EH (cell line): ENCODE results near the gene TLR9.

Source experiments
- DNase-seq: peaks from one replicate; pipeline ENCODE4 v3.0.0-alpha.2; 2015; ENCODE audit warnings: low read depth

The TLR9 gene

DNA sequence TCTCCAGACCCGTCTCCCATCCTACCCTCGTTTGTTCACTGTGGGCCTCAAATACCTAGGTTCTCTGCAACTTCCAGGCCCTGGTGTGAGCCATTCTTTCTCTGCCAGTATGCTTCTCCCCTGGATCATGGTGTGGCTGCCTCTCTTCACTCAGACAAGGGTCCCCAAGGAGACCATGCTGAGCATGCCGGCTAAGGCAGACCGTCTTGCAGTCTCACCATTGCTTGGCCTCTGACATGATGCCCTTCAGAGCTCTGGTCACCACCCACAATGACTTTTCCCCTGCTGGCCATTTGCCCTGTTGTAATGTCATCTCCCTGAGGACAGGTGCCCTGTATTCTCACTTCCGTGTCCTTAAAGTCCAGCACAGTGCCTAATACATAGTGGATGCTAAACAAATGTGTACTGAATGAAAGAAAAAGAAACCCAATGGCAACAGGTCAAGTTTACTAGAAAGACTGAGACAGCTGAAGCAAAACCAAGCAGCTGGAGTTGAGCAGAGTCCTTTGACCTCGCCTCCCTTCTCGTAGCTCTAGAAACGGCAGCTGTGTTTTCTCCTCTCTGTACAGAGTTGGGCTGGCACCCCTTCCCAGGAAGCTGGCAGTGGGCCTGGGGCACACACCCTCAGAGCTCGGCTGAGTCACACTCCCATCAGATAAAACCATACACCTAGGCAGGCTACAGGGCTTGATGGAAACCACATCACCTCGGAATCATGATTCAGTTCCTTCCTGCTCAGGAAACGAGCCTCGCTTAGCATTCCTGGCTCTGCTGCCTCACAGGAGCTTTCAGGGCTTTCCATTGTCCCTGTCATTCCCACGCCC lies 8.6 kb downstream of the TLR9 start:
- DNase-seq = peak; percentile 58

DNA sequence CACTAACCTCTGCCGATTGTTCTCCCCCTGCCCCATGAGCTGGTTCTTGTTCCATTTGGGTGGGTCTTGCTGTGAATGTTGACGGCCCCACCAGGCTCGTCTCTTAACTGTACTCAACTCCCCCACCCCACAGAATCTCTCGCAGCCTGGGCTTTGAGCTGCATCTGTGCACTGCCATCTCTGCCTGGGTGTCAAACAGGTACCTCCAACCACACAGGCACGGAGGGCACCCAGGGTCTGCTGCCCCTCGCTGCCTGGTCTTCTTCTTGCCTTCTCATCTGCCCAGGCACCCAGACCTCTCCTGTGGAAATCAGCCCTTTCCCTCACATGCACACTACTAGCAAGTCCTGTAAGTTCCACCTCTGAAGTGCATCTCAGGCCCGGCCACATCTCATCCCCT lies 10.1 kb downstream of the TLR9 start:
- DNase-seq = no peak

DNA sequence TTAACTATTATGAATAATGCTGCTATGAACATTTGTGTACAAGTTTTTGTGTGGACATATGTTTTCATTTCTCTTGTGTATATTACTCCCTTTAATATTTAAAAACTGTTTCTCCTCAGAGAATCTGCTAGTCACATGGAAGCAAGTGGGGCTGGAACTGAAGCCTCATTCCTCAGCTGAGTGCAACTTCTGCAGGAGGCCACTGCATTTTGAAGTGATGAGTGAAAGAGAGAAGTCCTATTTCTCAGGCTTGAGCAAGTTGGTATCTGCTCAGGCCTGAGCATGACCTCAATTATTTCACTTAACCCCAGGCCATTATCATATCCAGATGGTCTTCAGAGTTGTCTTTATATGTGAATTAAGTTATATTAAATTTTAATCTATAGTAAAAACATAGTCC lies 11.5 kb downstream of the TLR9 start:
- DNase-seq = no peak

DNA sequence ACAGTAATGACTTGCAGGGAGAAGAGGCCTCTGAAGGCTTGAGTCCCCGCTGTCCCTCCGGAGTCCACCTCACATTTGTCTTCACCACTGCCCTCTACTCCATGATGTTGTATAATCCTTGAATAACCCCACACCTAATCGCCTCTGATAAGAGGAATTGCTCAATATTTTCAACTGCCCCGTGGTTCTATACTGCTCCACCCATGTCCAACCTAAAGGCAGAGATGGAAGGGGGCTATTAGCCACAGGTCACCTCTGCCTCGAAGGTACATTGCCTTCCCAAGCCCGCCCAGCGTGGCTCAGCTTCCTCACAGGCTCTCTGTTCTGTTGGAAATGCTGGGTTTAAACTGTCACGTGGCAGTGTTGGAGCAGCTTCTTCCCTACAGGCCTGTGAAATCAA lies 12.4 kb downstream of the TLR9 start:
- DNase-seq = no peak

DNA sequence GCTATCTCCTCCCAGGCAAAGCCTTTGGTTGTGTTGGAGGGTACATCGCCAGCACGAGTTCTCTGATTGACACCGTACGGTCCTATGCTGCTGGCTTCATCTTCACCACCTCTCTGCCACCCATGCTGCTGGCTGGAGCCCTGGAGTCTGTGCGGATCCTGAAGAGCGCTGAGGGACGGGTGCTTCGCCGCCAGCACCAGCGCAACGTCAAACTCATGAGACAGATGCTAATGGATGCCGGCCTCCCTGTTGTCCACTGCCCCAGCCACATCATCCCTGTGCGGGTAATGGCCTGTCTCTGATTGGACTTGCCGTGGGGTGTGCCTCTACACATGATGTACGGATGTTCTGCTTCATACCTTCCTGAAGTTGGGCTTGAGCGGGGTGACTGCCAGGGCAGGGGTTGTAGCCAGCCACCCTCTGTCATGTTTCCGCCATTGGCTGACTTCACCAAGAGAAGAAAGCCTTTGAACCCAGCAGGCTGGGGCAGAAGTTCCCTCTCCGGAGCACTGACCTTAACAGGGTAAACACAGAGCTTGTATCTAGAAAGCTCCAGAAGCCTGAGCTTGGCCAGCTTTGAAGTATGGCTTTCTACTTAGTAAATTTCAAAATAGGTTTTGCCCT lies 14.1 kb downstream of the TLR9 start:
- no peak for DNase-seq

DNA sequence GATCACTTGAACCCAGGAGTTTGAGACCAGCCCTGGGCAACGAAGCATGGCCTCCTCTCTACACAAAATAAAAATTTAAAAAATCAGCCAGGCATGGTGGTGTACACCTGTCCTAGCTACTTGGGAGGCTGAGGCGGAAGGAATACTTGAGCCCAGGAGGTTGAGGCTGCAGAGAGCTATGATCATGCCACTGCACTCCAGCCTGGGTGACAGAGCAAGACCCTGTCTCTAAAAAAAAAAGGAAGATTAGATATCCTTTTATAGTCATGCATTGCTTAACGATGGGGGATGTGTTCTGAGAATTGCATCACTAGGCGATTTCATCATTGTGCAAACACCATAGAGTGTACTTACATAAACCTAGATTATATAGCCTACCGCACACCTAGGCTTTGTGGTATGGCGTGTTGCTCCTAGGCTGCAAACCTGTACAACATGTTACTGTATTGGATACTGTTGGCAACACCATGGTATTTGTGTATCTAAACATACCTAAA lies 14.8 kb downstream of the TLR9 start:
- DNase-seq = peak; percentile 31

DNA sequence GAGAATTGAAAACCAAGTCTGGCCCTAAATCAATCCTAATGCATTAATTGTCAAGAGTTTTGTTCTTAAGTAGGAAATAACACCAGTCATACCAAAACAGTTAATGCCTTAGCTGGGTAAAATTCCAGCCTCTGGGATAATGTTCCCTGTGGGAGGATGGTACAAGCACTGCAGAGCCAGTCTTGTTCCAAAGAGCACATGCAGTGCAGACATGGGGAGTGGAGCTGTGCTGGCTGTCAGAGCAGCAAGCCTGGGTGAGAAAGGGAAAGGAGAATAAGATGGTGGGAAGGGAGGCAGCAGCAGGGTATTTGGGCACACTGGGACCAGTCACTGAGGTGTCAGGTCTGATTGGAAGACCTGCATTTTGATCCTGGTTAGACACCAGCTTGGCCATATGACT lies 15.4 kb downstream of the TLR9 start:
- no peak for DNase-seq

DNA sequence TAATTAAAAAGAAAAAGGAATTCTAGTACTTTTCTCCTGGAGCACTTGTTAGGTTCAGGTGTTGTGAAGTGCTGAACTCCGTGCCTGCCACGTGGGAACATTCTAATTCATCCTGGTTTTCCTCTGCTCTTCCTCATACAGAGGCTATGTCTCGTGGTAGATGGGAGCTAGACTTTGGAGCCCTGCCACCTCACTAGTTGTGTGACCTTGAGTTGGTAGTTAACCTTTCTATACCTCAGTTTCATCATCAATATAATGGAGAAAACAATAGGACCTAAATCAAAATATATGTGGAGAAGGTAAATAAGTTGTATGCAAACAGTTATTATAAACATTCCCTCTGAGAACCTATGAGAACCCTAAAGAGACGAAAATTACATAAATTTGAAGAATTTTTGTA lies 16.9 kb downstream of the TLR9 start:
- DNase-seq = no peak

DNA sequence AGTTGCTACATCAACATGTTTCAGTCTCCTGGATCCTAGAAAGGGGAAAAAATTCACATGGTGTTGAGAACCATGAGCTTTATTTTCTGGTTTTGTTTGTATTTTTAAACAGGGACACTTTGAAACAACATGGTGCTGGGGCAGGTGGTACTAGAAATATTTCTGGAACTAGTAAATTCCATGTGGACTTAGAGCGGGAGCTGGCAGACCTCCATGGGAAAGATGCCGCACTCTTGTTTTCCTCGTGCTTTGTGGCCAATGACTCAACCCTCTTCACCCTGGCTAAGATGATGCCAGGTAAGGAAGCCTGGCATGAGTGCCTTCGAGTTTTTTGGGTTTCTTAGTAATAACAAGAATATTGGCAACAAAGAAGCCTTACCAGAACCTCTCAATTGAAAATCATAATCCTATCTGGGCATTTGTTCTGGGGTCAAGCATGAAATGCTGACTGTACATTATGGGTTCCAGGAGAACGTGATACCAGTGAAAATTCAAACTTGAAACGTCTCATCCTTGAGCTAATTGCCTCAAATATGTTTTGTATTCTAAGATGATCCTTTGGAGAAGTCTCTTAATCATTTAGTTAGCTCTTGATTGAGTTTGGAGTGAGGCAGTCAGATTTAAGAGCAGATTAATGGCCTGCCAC lies 19.6 kb downstream of the TLR9 start:
- no peak for DNase-seq

DNA sequence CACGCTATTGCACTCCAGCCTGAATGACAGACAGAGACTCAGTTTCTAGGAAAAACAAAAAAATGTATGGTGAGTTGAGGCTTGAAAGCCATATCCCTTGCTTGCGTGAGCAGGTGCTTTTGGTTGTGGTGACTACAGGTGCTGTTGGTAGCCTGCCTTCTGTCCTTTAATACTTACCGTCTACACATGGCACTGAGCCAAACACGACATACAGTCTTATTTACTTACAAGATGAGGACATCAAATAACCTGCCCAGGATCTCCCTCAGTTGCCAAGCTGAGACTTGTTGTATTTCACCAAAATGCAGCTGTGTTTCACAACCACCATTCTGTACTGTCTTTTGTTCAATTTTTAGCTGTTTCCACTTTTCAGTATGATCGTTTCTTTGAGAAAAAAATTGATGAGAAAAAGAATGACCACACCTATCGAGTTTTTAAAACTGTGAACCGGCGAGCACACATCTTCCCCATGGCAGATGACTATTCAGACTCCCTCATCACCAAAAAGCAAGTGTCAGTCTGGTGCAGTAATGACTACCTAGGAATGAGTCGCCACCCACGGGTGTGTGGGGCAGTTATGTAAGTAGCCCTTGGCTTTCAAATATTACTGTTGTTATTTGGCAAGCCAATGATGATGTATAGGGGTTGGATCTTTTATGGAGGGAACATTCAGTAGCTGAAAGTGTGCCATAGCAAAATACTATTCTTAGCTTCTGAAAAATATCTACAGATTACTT lies 20.9 kb downstream of the TLR9 start:
- DNase-seq = no peak

DNA sequence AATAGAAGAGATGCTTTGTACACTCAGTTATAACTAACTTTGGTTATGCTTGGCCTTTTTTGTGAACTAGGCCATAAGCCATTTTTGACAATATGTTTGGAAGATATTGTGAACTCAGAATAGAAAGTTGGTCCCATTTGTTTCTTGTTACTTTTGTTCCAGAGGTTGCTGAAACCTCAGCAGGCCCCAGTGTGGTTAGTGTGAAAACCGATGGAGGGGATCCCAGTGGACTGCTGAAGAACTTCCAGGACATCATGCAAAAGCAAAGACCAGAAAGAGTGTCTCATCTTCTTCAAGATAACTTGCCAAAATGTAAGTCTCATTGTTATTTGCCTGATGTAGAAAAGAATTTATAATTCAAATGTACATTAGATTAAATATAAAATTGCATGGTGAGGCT lies 21.7 kb downstream of the TLR9 start:
- no peak for DNase-seq

DNA sequence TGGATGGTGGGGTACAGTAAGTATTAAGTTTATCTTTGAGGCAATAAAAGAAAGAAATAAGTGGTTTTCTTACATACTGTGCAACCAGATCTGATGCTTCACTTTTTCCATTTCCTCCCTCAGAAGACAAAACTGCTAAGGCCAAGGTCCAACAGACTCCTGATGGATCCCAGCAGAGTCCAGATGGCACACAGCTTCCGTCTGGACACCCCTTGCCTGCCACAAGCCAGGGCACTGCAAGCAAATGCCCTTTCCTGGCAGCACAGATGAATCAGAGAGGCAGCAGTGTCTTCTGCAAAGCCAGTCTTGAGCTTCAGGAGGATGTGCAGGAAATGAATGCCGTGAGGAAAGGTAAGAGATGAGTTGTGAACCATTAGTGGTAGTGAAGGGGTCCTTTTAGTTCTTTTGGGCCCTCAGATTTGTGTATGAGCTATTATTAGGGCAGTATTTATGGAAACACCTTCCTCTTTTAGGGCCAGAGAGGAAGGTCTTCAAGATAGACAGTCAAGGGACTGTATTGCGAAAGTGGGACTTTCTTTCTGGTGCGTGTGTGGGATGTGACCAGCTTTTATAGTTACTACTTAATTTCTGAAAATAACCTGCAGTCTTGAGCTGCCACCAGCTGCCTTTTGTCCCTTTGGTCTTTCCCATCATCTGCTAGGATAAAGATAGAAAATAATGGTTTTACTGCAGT lies 22.9 kb downstream of the TLR9 start:
- DNase-seq = no peak

DNA sequence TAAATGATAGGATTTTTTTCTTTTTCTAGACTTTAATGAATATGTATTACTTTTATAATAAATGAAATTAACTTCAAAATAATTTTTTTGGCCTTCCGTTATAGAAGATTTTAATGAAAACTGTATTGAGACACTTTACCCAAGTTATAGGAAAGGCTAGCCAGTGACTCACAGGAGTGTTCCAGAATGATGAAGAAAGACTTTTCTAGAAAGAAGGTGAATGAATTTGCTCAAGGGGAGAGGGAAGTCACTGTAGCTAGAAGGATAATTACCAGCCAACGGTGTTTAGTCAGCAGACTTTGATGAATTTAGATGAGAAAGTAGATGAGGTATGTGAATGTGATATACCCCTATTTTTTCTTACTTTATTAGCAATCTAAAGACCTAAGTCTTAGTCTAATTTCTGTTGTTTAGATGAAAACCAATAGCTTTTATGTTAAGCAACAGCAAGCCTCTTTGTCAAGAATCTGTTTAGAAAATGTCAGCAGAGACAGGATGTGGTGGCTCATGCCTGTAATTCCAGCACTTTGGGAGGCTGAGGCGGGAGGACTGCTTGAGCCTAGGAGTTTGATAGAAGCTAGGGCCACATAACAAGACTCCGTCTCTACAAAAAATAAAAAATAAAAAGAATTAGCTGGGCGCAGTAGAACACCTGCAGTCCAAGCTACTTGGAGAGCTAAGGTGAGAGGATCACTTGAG lies 24.3 kb downstream of the TLR9 start:
- peak; percentile 50 for DNase-seq

DNA sequence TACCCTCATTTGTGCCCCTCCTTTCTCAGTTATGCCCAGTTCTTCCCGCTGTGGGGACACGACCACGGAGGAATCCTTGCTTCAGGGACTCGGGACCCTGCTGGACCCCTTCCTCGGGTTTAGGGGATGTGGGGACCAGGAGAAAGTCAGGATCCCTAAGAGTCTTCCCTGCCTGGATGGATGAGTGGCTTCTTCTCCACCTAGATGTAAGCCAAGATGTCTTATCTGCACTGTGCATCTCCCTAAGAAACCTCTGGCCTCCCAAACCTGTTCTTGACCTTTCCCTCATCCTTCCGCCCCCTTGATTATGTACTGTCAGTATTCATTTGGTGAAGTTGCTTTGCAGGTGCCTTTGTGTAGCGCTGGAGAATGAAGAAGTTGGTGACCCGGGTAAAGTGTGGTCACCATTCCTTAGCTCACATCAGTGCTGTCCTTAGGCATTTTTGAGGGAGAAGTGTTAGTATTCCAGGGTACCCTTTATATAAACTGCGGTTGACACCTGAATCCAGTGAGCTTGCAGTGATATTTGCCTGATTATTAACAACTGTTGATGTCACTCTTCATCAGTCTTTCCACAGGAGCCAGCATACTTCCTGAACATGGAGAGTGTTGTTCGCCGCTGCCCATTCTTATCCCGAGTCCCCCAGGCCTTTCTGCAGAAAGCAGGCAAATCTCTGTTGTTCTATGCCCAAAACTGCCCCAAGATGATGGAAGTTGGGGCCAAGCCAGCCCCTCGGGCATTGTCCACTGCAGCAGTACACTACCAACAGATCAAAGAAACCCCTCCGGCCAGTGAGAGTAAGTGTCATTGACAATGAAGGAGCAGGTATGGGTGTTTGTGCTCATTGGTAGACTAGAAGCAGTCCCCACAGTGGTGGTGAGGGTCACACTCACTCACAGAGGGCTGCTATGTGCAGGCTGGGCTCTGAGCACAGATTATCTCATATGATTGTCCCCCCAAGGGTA lies 26.5 kb downstream of the TLR9 start:
- no peak for DNase-seq

DNA sequence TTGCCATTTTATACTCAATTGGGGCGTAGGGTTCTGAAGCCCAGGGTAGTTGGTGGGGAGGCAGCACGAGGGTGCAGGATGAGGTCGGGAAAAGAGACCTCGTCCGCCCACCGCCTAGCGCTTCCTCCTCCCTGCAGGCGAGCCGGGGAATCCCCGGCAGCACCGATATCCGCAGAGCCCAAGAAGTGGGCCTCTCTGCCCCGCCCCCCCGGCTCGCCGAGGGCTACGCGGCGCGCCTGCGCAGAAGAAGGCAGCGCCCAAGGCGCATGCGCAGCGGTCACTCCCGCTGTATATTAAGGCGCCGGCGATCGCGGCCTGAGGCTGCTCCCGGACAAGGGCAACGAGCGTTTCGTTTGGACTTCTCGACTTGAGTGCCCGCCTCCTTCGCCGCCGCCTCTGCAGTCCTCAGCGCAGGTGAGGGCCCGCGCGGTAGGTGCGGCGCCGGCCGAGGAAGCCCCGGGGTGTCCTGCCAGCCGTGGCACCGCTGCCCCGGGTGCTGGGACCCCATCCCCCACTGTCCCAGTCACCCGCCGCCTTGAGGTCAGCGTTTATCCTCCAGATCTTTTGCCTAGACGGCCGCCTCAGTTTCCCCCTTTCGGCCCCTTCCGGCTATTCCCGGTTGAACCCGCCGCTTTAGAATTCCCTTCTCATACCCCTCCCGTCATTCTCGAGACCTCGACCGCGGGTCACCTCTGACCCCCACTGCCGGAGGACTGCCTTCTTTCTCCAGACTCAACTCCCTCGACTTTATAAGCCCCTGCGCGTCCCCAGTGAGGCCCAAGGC lies 27.4 kb downstream of the TLR9 start, which contains the start of gene ALAS1:
ALAS1 (plus strand) TSS at position 319 of the 784 bp plus-strand sequence. CDS start 1,082 bp downstream, outside the sequence.
- DNase-seq = peak; percentile 91

DNA sequence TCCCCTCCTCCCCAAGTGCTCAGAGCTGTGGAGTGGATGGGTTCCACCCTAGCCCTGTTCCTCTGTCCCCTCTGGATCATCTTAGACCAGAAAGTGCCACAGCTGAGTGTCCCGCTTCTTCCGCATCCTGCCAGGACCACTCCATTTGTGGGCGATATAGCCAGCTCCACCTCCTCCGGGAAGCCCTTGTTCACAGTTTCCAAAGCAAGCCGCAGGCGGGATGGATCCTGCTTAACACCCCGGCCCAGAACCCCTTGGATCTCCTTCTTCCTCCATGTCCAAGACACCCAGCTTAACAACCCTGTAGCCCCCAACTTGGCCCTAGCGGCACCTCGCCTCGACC lies 28.0 kb downstream of the TLR9 start:
- no peak for DNase-seq

DNA sequence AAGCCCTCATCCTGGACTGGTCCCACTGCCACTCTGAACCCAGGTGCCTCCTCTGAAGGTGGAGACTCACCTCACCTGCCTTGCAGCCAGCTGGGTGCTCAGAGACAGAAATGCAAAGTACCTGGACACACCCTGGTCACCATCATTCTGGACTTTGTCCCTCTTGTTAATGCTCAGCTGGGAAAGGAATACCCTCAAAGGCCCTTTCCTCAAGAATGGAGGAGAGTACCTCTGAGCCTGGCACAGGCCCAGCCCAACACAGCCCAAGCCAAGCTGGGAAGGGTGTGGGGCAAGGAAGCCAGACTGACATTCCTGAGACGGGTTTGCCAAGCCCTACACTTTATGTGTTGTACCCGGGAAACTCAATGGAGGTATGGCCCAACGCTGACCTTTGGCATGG lies 28.5 kb downstream of the TLR9 start:
- no peak for DNase-seq

DNA sequence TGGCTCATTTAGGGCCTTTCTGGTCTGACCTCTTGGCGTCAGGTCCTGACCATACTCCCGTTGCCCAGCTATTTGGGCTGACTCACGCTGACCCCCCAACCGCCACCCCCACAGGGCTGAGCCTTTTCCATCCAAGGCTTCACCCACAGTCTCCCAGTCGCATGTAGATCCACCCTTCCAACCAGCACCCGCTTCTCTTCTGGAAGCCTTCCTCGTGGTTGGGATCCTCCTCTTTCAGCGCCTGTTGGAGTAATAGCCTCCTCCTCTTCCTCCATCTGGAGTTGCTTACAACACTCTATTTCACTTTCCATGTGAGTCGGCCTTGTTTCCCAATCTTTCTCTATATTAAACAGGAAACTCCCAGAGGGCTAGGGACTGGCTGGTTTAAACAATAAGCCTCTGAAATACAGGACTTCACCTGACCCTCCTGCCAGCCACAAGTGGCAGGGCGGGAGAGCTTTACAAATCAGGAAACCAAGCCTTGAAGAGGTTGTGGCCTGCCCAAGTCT lies 29.6 kb downstream of the TLR9 start:
- peak; percentile 55 for DNase-seq

DNA sequence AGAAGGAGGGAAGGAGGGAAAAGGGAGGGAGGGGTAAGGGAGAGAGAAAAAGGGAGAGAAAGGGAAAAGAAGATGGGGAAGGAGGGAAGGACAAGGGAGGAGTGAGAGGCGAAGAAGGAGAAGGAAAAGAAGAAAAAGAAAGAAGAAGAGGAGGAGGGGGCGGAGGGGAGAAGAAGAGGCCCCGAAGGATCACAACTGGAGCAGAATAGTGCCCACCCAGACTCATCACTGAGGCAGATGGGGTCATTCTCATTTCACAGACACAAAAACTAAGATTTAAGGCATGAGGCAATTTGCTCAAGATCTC lies 30.2 kb downstream of the TLR9 start:
- no peak for DNase-seq
